ENCODE measurements around the gene LRRFIP1. TPM values are rescaled to one million over a fixed set of nuclear protein-coding genes. Genes with fewer than 3 reads are reported as not detected.

The LRRFIP1 gene
- total and polyA plus RNA-seq, 9 of the 15 experiments (the other 6 are each of a cell fraction or from before 2014, with no cell fraction given) = 13.1 to 45.2 (median 31.3) TPM

DNA sequence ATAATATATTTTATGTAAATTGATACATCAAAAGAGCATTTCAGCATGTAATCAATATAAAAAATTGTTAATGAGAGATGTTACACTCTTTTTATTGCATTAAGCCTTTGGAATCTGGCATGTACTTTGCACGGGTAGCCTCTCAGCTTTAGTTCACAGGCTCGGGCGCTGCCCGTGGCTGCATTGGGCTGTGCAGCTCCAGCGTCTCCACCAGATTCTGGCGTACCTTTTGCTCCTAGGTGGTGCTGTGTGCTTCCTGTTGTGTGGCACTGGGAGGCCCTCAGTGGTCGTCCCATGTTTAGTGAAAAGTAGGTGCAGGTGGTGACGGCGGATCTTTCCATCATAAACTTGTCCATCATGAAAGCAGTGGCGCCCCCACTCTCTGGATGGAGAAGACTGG is 24.4 kb downstream of the LRRFIP1 start:
- H3K4me2 ChIP-seq (ENCODE audit: insufficient read depth, low read length) = no peak overlapping the region
- FAIRE-seq (no peak), ATAC-seq (no peak), DNase-seq (ENCODE audit: extremely low read depth in 1 of 4, low spot score in 3 of 4) (no peak)
- no peak overlapping the region for H3K27ac ChIP-seq (ENCODE audit: extremely low read depth, low read depth, low read length)
- no peak overlapping the region for H3K9ac ChIP-seq (ENCODE audit: insufficient read depth in 1 of 2, low read depth in 2 of 2, low read length in 2 of 2)
- no peaks in the 10 kb centered on the region for H3K9me1 ChIP-seq (ENCODE audit: control insufficient read depth, insufficient read depth, low read length)
- ChIA-PET CTCF (ENCODE audit: low intra/inter-chr PET ratio) (no interaction called here), POLR2A (no interaction called here)
- H3K9me3 ChIP-seq (replicated peaks; ENCODE audit: control insufficient read depth, insufficient read depth, low read depth, low read length) = no peaks in the 10 kb centered on the region
- no peaks in the 10 kb centered on the region for H3K4me1 ChIP-seq (replicated peaks in 1 of 2; ENCODE audit: control insufficient read depth in 2 of 2, insufficient read depth in 2 of 2, low read length in 2 of 2)
- H3K4me3 ChIP-seq = no peak overlapping the region
- H3K79me2 ChIP-seq (ENCODE audit: control insufficient read depth, insufficient read depth, low read length) = no peaks in the 10 kb centered on the region
- H3K36me3 ChIP-seq (ENCODE audit: control insufficient read depth, insufficient read depth, low read length) = no peaks in the 10 kb centered on the region
- no TSS peak for BruUV-seq (replicated peaks)
- H2AFZ ChIP-seq (ENCODE audit: low read depth, low read length) = no peak overlapping the region
- in situ Hi-C loops (cut with MboI) (no loop called here), intact Hi-C loops (cut with micrococcal nuclease) (no loop called here)
- H4K20me1 ChIP-seq (replicated peaks; ENCODE audit: control insufficient read depth, insufficient read depth, low read length) = no peaks in the 10 kb centered on the region
- peaks cover 11 to 44% of the 10 kb centered on the region in 2 experiments; a peak in 4 of 5 replicates for H3K27me3 ChIP-seq (ENCODE audit: control insufficient read depth in 2 of 2, insufficient read depth in 2 of 2, low read length in 2 of 2)
- TF ChIP-seq, protein P1, sequence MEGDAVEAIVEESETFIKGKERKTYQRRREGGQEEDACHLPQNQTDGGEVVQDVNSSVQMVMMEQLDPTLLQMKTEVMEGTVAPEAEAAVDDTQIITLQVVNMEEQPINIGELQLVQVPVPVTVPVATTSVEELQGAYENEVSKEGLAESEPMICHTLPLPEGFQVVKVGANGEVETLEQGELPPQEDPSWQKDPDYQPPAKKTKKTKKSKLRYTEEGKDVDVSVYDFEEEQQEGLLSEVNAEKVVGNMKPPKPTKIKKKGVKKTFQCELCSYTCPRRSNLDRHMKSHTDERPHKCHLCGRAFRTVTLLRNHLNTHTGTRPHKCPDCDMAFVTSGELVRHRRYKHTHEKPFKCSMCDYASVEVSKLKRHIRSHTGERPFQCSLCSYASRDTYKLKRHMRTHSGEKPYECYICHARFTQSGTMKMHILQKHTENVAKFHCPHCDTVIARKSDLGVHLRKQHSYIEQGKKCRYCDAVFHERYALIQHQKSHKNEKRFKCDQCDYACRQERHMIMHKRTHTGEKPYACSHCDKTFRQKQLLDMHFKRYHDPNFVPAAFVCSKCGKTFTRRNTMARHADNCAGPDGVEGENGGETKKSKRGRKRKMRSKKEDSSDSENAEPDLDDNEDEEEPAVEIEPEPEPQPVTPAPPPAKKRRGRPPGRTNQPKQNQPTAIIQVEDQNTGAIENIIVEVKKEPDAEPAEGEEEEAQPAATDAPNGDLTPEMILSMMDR (IDR thresholded peaks at IDR 0.05 in 2 of 3, conservative IDR thresholded peaks at IDR 0.05 in 1 of 3; ENCODE audit: insufficient read depth in 2 of 3, low read depth in 1 of 3, low read length in 3 of 3) = peak in 2 of 3 experiments; percentile 13 to 29; a peak in 1 of 6 replicates
- TF ChIP-seq KAT8 (IDR thresholded peaks at IDR 0.05; ENCODE audit: low read depth) = no peak
- no peak for TF ChIP-seq TAF1 (IDR thresholded peaks at IDR 0.05; ENCODE audit: control insufficient read depth, extremely low read depth, insufficient read depth, low read length, severe bottlenecking)
- TF ChIP-seq EP400 (IDR thresholded peaks at IDR 0.05) = no peak
- 0% methylated on average over 9 of the region's 10 CpGs for WGBS (ENCODE audit: insufficient coverage, low coverage, missing lambda C conversion rate)

Data from K562 (cell line).